ENCODE results near the gene SPEF1.

SPEF1 gene

DNA sequence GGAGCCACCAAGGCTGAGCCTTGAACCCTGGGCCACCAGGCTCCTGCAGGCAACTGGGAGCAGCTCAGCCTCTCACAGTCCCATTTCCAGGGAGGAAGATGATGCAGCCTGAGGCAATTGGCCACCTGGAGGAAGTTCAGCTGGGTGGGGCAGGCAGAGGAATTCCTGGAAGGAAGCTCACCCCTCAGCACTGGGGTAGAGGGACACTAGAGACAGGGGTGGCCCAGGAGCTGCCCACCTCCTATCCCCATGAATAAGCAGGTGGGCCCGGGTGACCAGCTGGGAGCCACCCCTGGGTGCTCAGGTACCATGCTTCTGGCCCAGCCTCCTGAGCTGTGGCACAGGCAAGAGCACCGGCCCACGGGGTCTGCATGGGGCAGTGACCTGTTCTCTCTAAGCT lies 52.4 kb downstream of the SPEF1 start:
- Histone ChIP-seq H3K4me3 (no peak overlapping the region), H3K27ac (peak overlapping the region in 1 of 2 donors; percentile 22)
- TF ChIP-seq CTCF (IDR thresholded peaks at IDR 0.05), result no peak
- DNase-seq (ENCODE audit: low spot score), result no peak

DNA sequence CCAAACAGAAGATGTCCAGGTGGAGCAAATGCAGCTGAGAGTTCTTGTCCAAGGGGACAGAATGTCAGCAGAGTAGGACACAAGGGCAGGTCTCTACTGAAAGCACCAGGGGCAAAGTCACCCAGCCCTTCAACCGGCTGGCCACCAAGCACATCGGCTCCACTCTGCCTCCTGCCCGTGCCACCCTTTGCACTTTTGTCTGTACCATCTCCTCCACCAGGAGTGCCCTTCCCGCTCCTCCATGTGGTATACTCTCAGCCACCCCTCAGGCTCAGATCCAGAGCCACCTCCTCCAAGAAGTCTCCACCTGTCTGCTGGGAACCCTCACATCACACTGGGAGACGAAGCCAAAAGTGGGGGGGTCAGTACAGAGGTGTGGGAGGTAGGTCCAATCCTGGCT lies 52.9 kb downstream of the SPEF1 start:
- no peak overlapping the region for H3K27ac ChIP-seq
- DNase-seq (ENCODE audit: low spot score), result no peak
- no peak for TF ChIP-seq CTCF (IDR thresholded peaks at IDR 0.05)
- no peak overlapping the region for H3K4me3 ChIP-seq

All from coronary artery (tissue), 2 donors.